Endothelial cell (in vitro differentiated cells): ENCODE results near the gene ITGBL1. TPM values are rescaled to one million over a fixed set of nuclear protein-coding genes. Genes with fewer than 3 reads are reported as not detected.

Experiments used
- DNase-seq: peaks from one replicate; pipeline ENCODE4 v3.0.0; 2021; ENCODE audit warnings: low spot score
- H3K27ac Mint-ChIP-seq: one replicate; pipeline ENCODE4 v1.8.0; 2021; ENCODE audit warnings: mixed read lengths, inconsistent platforms; ENCODE audit not compliant: unreplicated experiment
- H3K27me3 Mint-ChIP-seq: one replicate; pipeline ENCODE4 v1.8.0; 2021; ENCODE audit warnings: mild to moderate bottlenecking, moderate library complexity, mixed read lengths, inconsistent platforms; ENCODE audit not compliant: unreplicated experiment
- H3K36me3 Mint-ChIP-seq: one replicate; pipeline ENCODE4 v1.8.0; 2021; ENCODE audit warnings: mild to moderate bottlenecking, low read depth, mixed read lengths, inconsistent platforms; ENCODE audit not compliant: unreplicated experiment
- H3K4me1 Mint-ChIP-seq: one replicate; pipeline ENCODE4 v1.8.0; 2021; ENCODE audit warnings: mild to moderate bottlenecking, mixed read lengths, inconsistent platforms; ENCODE audit not compliant: unreplicated experiment
- H3K4me3 Mint-ChIP-seq: one replicate; pipeline ENCODE4 v1.8.0; 2021; ENCODE audit warnings: mild to moderate bottlenecking, mixed read lengths, inconsistent platforms; ENCODE audit not compliant: unreplicated experiment
- H3K9me3 Mint-ChIP-seq: one replicate; pipeline ENCODE4 v1.8.0; 2021; ENCODE audit warnings: mixed read lengths, inconsistent platforms; ENCODE audit not compliant: unreplicated experiment
- CTCF ChIP-seq: fragments of 200-600 bp; sonication (generic); IDR thresholded peaks from one replicate; pipeline ENCODE4 v1.5.0; 2021; ENCODE audit warnings: antibody characterized with exemption; ENCODE audit not compliant: unreplicated experiment
- total RNA-seq: library from RNA; stranded (reverse); fragmentation: NEBNext Ultra II Directional; extraction: Animal tissue kit (Norgen Biotek cat#: 25700); gene quantifications from one replicate; pipeline ENCODE4 v1.2.1, GENCODE V29; 2021; ENCODE audit not compliant: unreplicated experiment

The ITGBL1 gene
- total RNA-seq, 1 donor from 2014 or later, result not detected

GRCh38 chr13:101412076-101412475 lies 40.4 kb upstream of the ITGBL1 start:
- DNase-seq, result no peak
- Mint-ChIP-seq H3K27ac (no peak overlapping the region), H3K36me3 (no peaks in the 10 kb centered on the region), H3K4me1 (no peaks in the 10 kb centered on the region), H3K9me3 (no peaks in the 10 kb centered on the region), H3K27me3 (peaks cover 6% of the 10 kb centered on the region), H3K4me3 (no peak overlapping the region)
- TF ChIP-seq CTCF, result no peak

- H3K4me3 Mint-ChIP-seq, result peak overlapping the region; percentile 85
- no peak for DNase-seq
- TF ChIP-seq CTCF, result no peak
- H3K27ac Mint-ChIP-seq, result no peak overlapping the region
- H3K27me3 Mint-ChIP-seq, result peaks cover 8% of the 10 kb centered on the region
- no peaks in the 10 kb centered on the region for H3K9me3 Mint-ChIP-seq
- H3K36me3 Mint-ChIP-seq, result no peaks in the 10 kb centered on the region
- H3K4me1 Mint-ChIP-seq, result no peaks in the 10 kb centered on the region
Observed at GRCh38 chr13:101415358-101416174, 36.9 kb upstream of the ITGBL1 start.

GRCh38 chr13:101416181-101417042 lies 36.1 kb upstream of the ITGBL1 start, which contains the start of gene NALCN:
Gene NALCN, minus strand, starts transcription at chr13:101416508. Its CDS starts 17,382 bp downstream, at chr13:101399126.
- H3K4me3 Mint-ChIP-seq, result peak within 1 kb of the TSS; percentile 89
- H3K36me3 Mint-ChIP-seq, result no peaks in the 10 kb centered on the region
- no peak within 1 kb of the TSS for H3K27ac Mint-ChIP-seq
- peaks cover 8% of the 10 kb centered on the region for H3K27me3 Mint-ChIP-seq
- H3K9me3 Mint-ChIP-seq, result no peaks in the 10 kb centered on the region
- no peak for TF ChIP-seq CTCF
- no peaks in the 10 kb centered on the region for H3K4me1 Mint-ChIP-seq
- peak; percentile 37 for DNase-seq

- H3K27me3 Mint-ChIP-seq, result peaks cover 8% of the 10 kb centered on the region
- H3K4me3 Mint-ChIP-seq, result peak overlapping the region; percentile 89
- no peaks in the 10 kb centered on the region for H3K36me3 Mint-ChIP-seq
- TF ChIP-seq CTCF, result no peak
- H3K4me1 Mint-ChIP-seq, result no peaks in the 10 kb centered on the region
- no peaks in the 10 kb centered on the region for H3K9me3 Mint-ChIP-seq
- no peak overlapping the region for H3K27ac Mint-ChIP-seq
- DNase-seq, result no peak
Observed at GRCh38 chr13:101417043-101417406, 35.5 kb upstream of the ITGBL1 start.

GRCh38 chr13:101417501-101417900 lies 35.0 kb upstream of the ITGBL1 start:
- no peaks in the 10 kb centered on the region for H3K4me1 Mint-ChIP-seq
- no peak for TF ChIP-seq CTCF
- no peaks in the 10 kb centered on the region for H3K9me3 Mint-ChIP-seq
- H3K36me3 Mint-ChIP-seq, result no peaks in the 10 kb centered on the region
- DNase-seq, result no peak
- H3K4me3 Mint-ChIP-seq, result no peak overlapping the region
- H3K27me3 Mint-ChIP-seq, result peaks cover 8% of the 10 kb centered on the region
- H3K27ac Mint-ChIP-seq, result no peak overlapping the region
